T-helper 2 cell treated with Interferon-gamma antibody and Interleukin-4, amounts not matched to agents 5 μg/mL and 100 μg/mL, for 36 hours (primary cell): ENCODE data around the gene BANF2.
A peak's percentile ranks its signal among the peaks of the same experiment; 100 is the strongest.

ENCODE experiments used
- DNase-seq: peaks from one replicate; pipeline ENCODE4 v3.0.0; 2021; ENCODE audit warnings: low spot score
- H3K27ac Mint-ChIP-seq: one replicate; pipeline ENCODE4 v1.8.0; 2021; ENCODE audit warnings: mild to moderate bottlenecking, mixed read lengths
- H3K27me3 Mint-ChIP-seq: one replicate; pipeline ENCODE4 v1.8.0; 2021; ENCODE audit warnings: low read depth, mixed read lengths
- H3K36me3 Mint-ChIP-seq: one replicate; pipeline ENCODE4 v1.8.0; 2021; ENCODE audit warnings: low read depth, mixed read lengths
- H3K4me1 Mint-ChIP-seq: one replicate; pipeline ENCODE4 v1.8.0; 2021; ENCODE audit warnings: low read depth, mixed read lengths
- H3K4me3 Mint-ChIP-seq: one replicate; pipeline ENCODE4 v1.8.0; 2022; ENCODE audit warnings: mild to moderate bottlenecking, moderate library complexity, mixed read lengths
- H3K9me3 Mint-ChIP-seq: one replicate; pipeline ENCODE4 v1.8.0; 2021; ENCODE audit warnings: mixed read lengths

The BANF2 gene

DNA sequence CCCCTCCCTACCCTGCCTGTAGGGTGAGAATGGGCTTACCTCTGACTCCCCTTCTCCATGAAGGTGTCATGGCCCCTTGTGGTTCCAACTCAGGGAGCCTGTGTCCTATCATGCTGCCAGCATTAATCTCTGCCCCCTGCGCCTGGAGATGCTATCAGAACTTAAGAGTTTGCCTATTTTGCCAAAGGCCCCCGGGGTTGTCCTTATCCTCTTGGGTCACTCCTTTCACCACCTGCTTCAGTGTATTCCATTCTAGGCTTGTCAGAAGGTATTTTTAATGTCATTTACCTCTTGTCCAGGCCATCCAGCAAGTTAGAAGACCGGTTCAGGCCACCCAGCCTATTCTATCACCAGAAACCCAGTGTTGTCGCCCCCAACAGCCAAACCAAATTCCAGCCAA, 28.2 kb upstream of the BANF2 start:
- no peak for DNase-seq
- H3K27ac Mint-ChIP-seq = no peak overlapping the region
- H3K4me3 Mint-ChIP-seq = no peak overlapping the region
- no peaks in the 10 kb centered on the region for H3K9me3 Mint-ChIP-seq
- H3K4me1 Mint-ChIP-seq = peaks cover 31% of the 10 kb centered on the region
- H3K27me3 Mint-ChIP-seq = no peaks in the 10 kb centered on the region
- H3K36me3 Mint-ChIP-seq = peaks cover 41% of the 10 kb centered on the region

DNA sequence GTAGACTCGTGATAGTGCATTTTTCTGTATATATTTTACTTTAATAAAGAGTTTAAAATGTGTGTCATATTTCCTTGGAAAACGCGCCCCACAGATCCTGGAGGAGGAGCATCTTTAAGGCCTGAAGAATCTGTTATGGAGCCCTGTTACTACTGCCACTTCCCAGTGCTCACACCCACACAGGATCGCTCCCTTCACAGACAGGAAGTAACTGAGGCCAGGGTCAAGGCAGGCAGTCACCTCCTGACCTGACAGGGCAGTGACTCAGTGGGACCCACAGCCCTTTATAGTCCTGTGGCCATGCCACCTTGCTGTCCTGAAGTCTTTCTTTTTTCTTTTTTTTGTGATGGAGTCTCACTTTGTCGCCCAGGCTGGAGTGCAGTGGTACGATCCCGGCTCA, 26.7 kb upstream of the BANF2 start:
- DNase-seq = no peak
- Mint-ChIP-seq H3K36me3 (peaks cover 42% of the 10 kb centered on the region), H3K9me3 (no peaks in the 10 kb centered on the region), H3K4me3 (no peak overlapping the region), H3K27me3 (no peaks in the 10 kb centered on the region), H3K27ac (no peak overlapping the region), H3K4me1 (peaks cover 22% of the 10 kb centered on the region)

GRCh38 chr20:17674722-17675518, 24.8 kb upstream of the BANF2 start:
- H3K4me3 Mint-ChIP-seq = no peak overlapping the region
- peaks cover 46% of the 10 kb centered on the region for H3K36me3 Mint-ChIP-seq
- H3K27ac Mint-ChIP-seq = no peak overlapping the region
- DNase-seq = no peak
- no peaks in the 10 kb centered on the region for H3K27me3 Mint-ChIP-seq
- no peaks in the 10 kb centered on the region for H3K9me3 Mint-ChIP-seq
- H3K4me1 Mint-ChIP-seq = peaks cover 31% of the 10 kb centered on the region

- Mint-ChIP-seq H3K4me3 (no peak overlapping the region), H3K27ac (no peak overlapping the region), H3K27me3 (no peaks in the 10 kb centered on the region), H3K36me3 (peaks cover 43% of the 10 kb centered on the region), H3K9me3 (no peaks in the 10 kb centered on the region), H3K4me1 (peaks cover 33% of the 10 kb centered on the region)
- DNase-seq = no peak
These were observed 24.0 kb upstream of the BANF2 start for GRCh38 chr20:17675519-17676377.

GRCh38 chr20:17676378-17676759, 23.4 kb upstream of the BANF2 start:
- H3K36me3 Mint-ChIP-seq = peaks cover 39% of the 10 kb centered on the region

DNA sequence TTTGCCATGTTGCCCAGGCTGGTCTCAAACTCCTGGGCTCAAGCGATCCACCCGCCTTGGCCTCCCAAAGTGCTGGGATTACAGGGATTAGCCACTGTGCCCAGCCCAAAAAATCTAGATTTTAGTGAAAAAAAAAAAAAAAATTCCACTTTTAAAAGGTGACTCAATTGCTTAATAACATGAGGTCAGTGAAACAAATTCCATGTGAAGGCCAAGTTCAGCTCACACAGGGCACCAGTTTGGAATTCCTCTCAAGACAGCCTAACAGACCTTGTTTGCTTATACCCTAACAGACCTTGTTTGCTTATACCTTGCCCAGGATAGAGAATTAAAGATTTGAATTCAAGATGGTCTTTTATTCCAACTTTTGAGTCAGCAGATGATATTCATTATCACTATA, 22.8 kb upstream of the BANF2 start:
- Mint-ChIP-seq H3K36me3 (peaks cover 35% of the 10 kb centered on the region), H3K9me3 (no peaks in the 10 kb centered on the region), H3K27ac (no peak overlapping the region), H3K4me3 (no peak overlapping the region), H3K4me1 (peaks cover 27% of the 10 kb centered on the region), H3K27me3 (no peaks in the 10 kb centered on the region)
- no peak for DNase-seq

More at GRCh38 chr20:17676378-17676759, 23.4 kb upstream of the BANF2 start:
- H3K4me1 Mint-ChIP-seq = peaks cover 27% of the 10 kb centered on the region
- no peaks in the 10 kb centered on the region for H3K27me3 Mint-ChIP-seq
- H3K27ac Mint-ChIP-seq = no peak overlapping the region
- H3K4me3 Mint-ChIP-seq = no peak overlapping the region
- no peaks in the 10 kb centered on the region for H3K9me3 Mint-ChIP-seq
- DNase-seq = no peak

DNA sequence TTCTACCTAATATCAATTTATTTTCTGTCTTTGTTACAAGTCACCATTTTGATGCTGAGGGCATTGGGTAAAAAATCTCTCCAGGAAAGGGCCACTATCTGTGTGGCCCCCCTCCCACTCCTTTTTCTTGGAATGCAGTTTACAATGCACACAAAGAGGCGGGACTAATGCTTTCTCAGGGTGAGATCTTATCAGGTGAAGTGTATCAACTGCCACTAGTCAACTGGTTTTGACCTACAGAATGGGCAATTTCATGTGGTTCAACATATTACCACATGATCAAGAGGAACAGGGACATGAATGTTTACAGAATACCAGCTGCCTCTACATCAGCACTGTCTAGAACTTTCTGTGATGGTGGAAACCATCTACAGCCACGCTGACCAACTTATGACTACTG, 21.5 kb upstream of the BANF2 start:
- no peak overlapping the region for H3K27ac Mint-ChIP-seq
- no peak for DNase-seq
- no peaks in the 10 kb centered on the region for H3K9me3 Mint-ChIP-seq
- H3K27me3 Mint-ChIP-seq = peaks cover 4% of the 10 kb centered on the region
- H3K36me3 Mint-ChIP-seq = peaks cover 28% of the 10 kb centered on the region
- peaks cover 27% of the 10 kb centered on the region for H3K4me1 Mint-ChIP-seq
- peak overlapping the region; percentile 12 for H3K4me3 Mint-ChIP-seq

DNA sequence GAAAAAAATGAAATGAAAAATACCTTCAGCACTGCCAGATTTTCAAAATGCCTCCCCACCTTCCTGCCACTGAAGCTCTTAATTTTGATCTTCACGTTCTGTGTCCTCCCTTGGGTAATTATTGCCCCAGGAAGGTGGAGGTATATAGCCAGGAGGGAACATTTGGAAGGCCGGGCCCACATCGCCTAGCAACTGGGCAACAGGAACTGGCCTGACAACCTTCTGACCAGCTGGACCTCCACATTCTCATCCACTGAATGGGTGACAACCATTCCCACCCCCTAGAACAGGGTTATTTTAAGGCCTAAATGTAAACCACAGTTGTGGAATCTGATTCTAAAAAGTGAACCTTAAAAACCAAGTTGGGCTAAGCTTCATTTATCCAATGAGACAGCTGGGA, 20.9 kb upstream of the BANF2 start:
- H3K4me3 Mint-ChIP-seq = no peak overlapping the region
- peaks cover 28% of the 10 kb centered on the region for H3K36me3 Mint-ChIP-seq
- peaks cover 27% of the 10 kb centered on the region for H3K4me1 Mint-ChIP-seq
- H3K27me3 Mint-ChIP-seq = peaks cover 6% of the 10 kb centered on the region
- H3K9me3 Mint-ChIP-seq = no peaks in the 10 kb centered on the region
- no peak for DNase-seq
- no peak overlapping the region for H3K27ac Mint-ChIP-seq

- no peak for DNase-seq
- peaks cover 27% of the 10 kb centered on the region for H3K4me1 Mint-ChIP-seq
These were observed 19.6 kb upstream of the BANF2 start for GRCh38 chr20:17679941-17680835.

DNA sequence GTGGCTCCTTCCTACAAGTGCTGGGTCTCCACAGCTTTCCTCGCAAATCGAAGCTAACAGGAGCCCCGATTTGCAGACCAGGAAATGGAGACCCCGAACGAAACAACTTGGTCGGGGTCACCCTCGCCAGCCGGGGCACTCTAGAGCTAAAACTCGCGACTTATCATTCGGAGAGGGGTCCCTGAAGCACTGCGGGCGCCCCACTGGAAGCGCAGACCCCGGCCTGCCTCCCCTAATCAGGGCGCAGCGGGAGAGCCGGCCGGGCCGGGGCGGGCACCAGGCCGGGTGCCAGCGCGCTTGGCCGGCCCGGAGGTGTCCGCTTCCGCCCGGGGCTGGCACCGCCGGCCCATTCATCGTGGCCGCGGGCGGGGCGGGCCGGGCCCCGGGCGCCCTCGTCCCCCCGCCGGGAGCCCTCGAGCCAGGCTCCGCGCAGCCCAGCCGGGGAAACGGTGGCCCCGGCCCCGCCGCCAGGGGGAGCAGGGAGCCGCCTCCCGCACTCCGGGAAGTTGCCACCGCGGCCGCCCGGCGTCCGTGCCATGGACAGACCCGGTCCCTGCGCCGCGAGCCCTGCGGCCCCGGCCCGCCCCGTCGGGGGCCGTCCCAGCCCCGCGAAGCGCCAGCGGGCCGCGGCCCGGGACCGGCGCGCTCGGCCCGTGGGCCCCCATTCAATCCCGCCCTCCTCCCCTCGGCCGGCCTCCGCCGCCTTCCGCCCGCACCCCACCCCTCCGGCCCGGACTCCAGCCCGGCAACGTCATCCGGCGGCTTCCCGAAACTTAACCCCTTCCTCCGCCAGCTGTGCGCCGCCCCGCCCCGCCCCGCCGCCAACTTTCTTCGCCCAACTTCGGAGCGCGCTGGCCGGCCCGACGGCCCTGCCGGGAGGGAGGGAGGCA, 18.7 kb upstream of the BANF2 start:
- H3K4me1 Mint-ChIP-seq = peaks cover 26% of the 10 kb centered on the region
- peak overlapping the region; percentile 82 for H3K4me3 Mint-ChIP-seq
- peak; percentile 81 for DNase-seq
- peak overlapping the region; percentile 82 for H3K27ac Mint-ChIP-seq
- H3K27me3 Mint-ChIP-seq = peaks cover 26% of the 10 kb centered on the region
- peaks cover 26% of the 10 kb centered on the region for H3K36me3 Mint-ChIP-seq
- H3K9me3 Mint-ChIP-seq = no peaks in the 10 kb centered on the region

More at GRCh38 chr20:17679941-17680835, 19.6 kb upstream of the BANF2 start:
- H3K4me3 Mint-ChIP-seq = peak overlapping the region; percentile 82
- peak overlapping the region; percentile 82 for H3K27ac Mint-ChIP-seq
- H3K27me3 Mint-ChIP-seq = peaks cover 19% of the 10 kb centered on the region
- no peaks in the 10 kb centered on the region for H3K9me3 Mint-ChIP-seq
- H3K36me3 Mint-ChIP-seq = peaks cover 28% of the 10 kb centered on the region

GRCh38 chr20:17681726-17682102, 18.1 kb upstream of the BANF2 start:
- Mint-ChIP-seq H3K27me3 (peaks cover 30% of the 10 kb centered on the region), H3K27ac (no peak overlapping the region), H3K9me3 (no peaks in the 10 kb centered on the region), H3K4me3 (peak overlapping the region; percentile 82), H3K4me1 (peaks cover 25% of the 10 kb centered on the region), H3K36me3 (peaks cover 25% of the 10 kb centered on the region)
- DNase-seq = no peak

- Mint-ChIP-seq H3K27me3 (peaks cover 36% of the 10 kb centered on the region), H3K27ac (peak within 1 kb of the TSS; percentile 93), H3K4me1 (peaks cover 25% of the 10 kb centered on the region), H3K4me3 (peak within 1 kb of the TSS; percentile 82), H3K9me3 (no peaks in the 10 kb centered on the region), H3K36me3 (peaks cover 22% of the 10 kb centered on the region)
- peak; percentile 97 for DNase-seq
These were observed 17.5 kb upstream of the BANF2 start, which contains the start of gene RRBP1 for GRCh38 chr20:17682103-17682888. Gene RRBP1 (minus strand): TSS chr20:17682242. CDS start chr20:17660507, 21,735 bp downstream.
